Measurements from ENCODE around the gene OSBPL10.

The OSBPL10 gene

GRCh38 chr3:31671976-31672375 lies 309.1 kb downstream of the OSBPL10 start:
- Histone ChIP-seq H3K14ac (ENCODE audit: low read length in 2 of 2) (no peak overlapping the region), H2AK5ac (ENCODE audit: low read length, severe bottlenecking) (no peak overlapping the region), H2AFZ (ENCODE audit: low read depth, low read length) (no peak overlapping the region), H3K9ac (ENCODE audit: low read length) (no peak overlapping the region), H3K18ac (ENCODE audit: low read depth in 1 of 2, low read length in 2 of 2) (no peak overlapping the region), H3K4me2 (ENCODE audit: low read length, poor library complexity, severe bottlenecking) (no peak overlapping the region), H2BK5ac (ENCODE audit: low read depth, low read length, poor library complexity, severe bottlenecking) (no peak overlapping the region), H3K9me3 (ENCODE audit: control insufficient read depth, low read length) (no peaks in the 10 kb centered on the region), H3K4ac (ENCODE audit: low read depth in 1 of 2, low read length in 2 of 2) (no peak overlapping the region), H2BK120ac (ENCODE audit: low read depth, low read length) (no peak overlapping the region), H3K4me1 (ENCODE audit: control insufficient read depth, insufficient read depth, low read depth, low read length) (no peaks in the 10 kb centered on the region), H4K91ac (ENCODE audit: low read length) (no peak overlapping the region), H3K79me1 (replicated peaks; ENCODE audit: low read length, poor library complexity, severe bottlenecking) (peaks cover 8% of the 10 kb centered on the region), H3K27ac (ENCODE audit: low read length, poor library complexity, severe bottlenecking) (no peak overlapping the region), H3K4me3 (ENCODE audit: insufficient read depth in 1 of 2, low read depth in 1 of 2, low read length in 2 of 2) (no peak overlapping the region), H3K36me3 (ENCODE audit: control insufficient read depth in 1 of 2, insufficient read depth in 2 of 2, low read depth in 1 of 2, low read length in 2 of 2) (peaks cover 0 to 10% of the 10 kb centered on the region in 2 experiments), H2BK12ac (ENCODE audit: low read length in 2 of 2) (no peak overlapping the region), H3K27me3 (ENCODE audit: control insufficient read depth in 1 of 2, insufficient read depth in 1 of 2, low read length in 2 of 2) (no peaks in the 10 kb centered on the region), H2BK15ac (ENCODE audit: low read depth, poor library complexity, severe bottlenecking) (no peak overlapping the region), H3K23ac (ENCODE audit: low read length in 2 of 2) (no peak overlapping the region), H4K8ac (ENCODE audit: low read length) (no peak overlapping the region)
- no peak for DNase-seq
- 100% methylated on average over 2 of the region's 6 CpGs for WGBS

- Histone ChIP-seq H2BK5ac (ENCODE audit: low read depth, low read length, poor library complexity, severe bottlenecking) (no peak overlapping the region), H3K9ac (ENCODE audit: low read length) (no peak overlapping the region), H3K4ac (ENCODE audit: low read depth in 1 of 2, low read length in 2 of 2) (no peak overlapping the region), H2BK120ac (ENCODE audit: low read depth, low read length) (no peak overlapping the region), H3K79me1 (replicated peaks; ENCODE audit: low read length, poor library complexity, severe bottlenecking) (peaks cover 8% of the 10 kb centered on the region), H3K27ac (ENCODE audit: low read length, poor library complexity, severe bottlenecking) (no peak overlapping the region), H2BK12ac (ENCODE audit: low read length in 2 of 2) (no peak overlapping the region), H3K4me2 (ENCODE audit: low read length, poor library complexity, severe bottlenecking) (no peak overlapping the region), H3K27me3 (ENCODE audit: control insufficient read depth in 1 of 2, insufficient read depth in 1 of 2, low read length in 2 of 2) (no peaks in the 10 kb centered on the region), H4K8ac (ENCODE audit: low read length) (no peak overlapping the region), H3K23ac (ENCODE audit: low read length in 2 of 2) (no peak overlapping the region), H3K4me1 (ENCODE audit: control insufficient read depth, insufficient read depth, low read depth, low read length) (no peaks in the 10 kb centered on the region), H3K36me3 (ENCODE audit: control insufficient read depth in 1 of 2, insufficient read depth in 2 of 2, low read depth in 1 of 2, low read length in 2 of 2) (peaks cover 0 to 10% of the 10 kb centered on the region in 2 experiments), H2AFZ (ENCODE audit: low read depth, low read length) (no peak overlapping the region), H3K18ac (ENCODE audit: low read depth in 1 of 2, low read length in 2 of 2) (no peak overlapping the region), H2BK15ac (ENCODE audit: low read depth, poor library complexity, severe bottlenecking) (no peak overlapping the region), H3K4me3 (ENCODE audit: insufficient read depth in 1 of 2, low read depth in 1 of 2, low read length in 2 of 2) (no peak overlapping the region), H3K14ac (ENCODE audit: low read length in 2 of 2) (no peak overlapping the region), H4K91ac (ENCODE audit: low read length) (no peak overlapping the region), H3K9me3 (ENCODE audit: control insufficient read depth, low read length) (no peaks in the 10 kb centered on the region), H2AK5ac (ENCODE audit: low read length, severe bottlenecking) (no peak overlapping the region)
- no peak for DNase-seq
- 99% methylated on average over 2 of the region's 2 CpGs for WGBS
Measured at GRCh38 chr3:31671451-31671850, 309.6 kb downstream of the OSBPL10 start.

- Histone ChIP-seq H2BK120ac (ENCODE audit: low read depth, low read length) (no peak overlapping the region), H2BK12ac (ENCODE audit: low read length in 2 of 2) (no peak overlapping the region), H3K4ac (ENCODE audit: low read depth in 1 of 2, low read length in 2 of 2) (no peak overlapping the region)
Measured at GRCh38 chr3:31670722-31671121, 310.3 kb downstream of the OSBPL10 start.

GRCh38 chr3:31670136-31670535 lies 310.9 kb downstream of the OSBPL10 start:
- Histone ChIP-seq H2BK5ac (ENCODE audit: low read depth, low read length, poor library complexity, severe bottlenecking) (no peak overlapping the region), H4K91ac (ENCODE audit: low read length) (no peak overlapping the region), H3K18ac (ENCODE audit: low read depth in 1 of 2, low read length in 2 of 2) (no peak overlapping the region), H3K14ac (ENCODE audit: low read length in 2 of 2) (no peak overlapping the region), H3K27ac (ENCODE audit: low read length, poor library complexity, severe bottlenecking) (no peak overlapping the region), H2BK120ac (ENCODE audit: low read depth, low read length) (no peak overlapping the region), H2BK15ac (ENCODE audit: low read depth, poor library complexity, severe bottlenecking) (no peak overlapping the region), H3K4me3 (ENCODE audit: insufficient read depth in 1 of 2, low read depth in 1 of 2, low read length in 2 of 2) (no peak overlapping the region), H3K9ac (ENCODE audit: low read length) (no peak overlapping the region), H3K4me1 (ENCODE audit: control insufficient read depth, insufficient read depth, low read depth, low read length) (no peaks in the 10 kb centered on the region), H2BK12ac (ENCODE audit: low read length in 2 of 2) (no peak overlapping the region), H2AFZ (ENCODE audit: low read depth, low read length) (no peak overlapping the region), H3K4ac (ENCODE audit: low read depth in 1 of 2, low read length in 2 of 2) (no peak overlapping the region), H2AK5ac (ENCODE audit: low read length, severe bottlenecking) (no peak overlapping the region), H4K8ac (ENCODE audit: low read length) (no peak overlapping the region), H3K4me2 (ENCODE audit: low read length, poor library complexity, severe bottlenecking) (no peak overlapping the region), H3K79me1 (replicated peaks; ENCODE audit: low read length, poor library complexity, severe bottlenecking) (peaks cover 8% of the 10 kb centered on the region), H3K9me3 (ENCODE audit: control insufficient read depth, low read length) (no peaks in the 10 kb centered on the region), H3K27me3 (ENCODE audit: control insufficient read depth in 1 of 2, insufficient read depth in 1 of 2, low read length in 2 of 2) (no peaks in the 10 kb centered on the region), H3K36me3 (ENCODE audit: control insufficient read depth in 1 of 2, insufficient read depth in 2 of 2, low read depth in 1 of 2, low read length in 2 of 2) (peaks cover 0 to 24% of the 10 kb centered on the region in 2 experiments), H3K23ac (ENCODE audit: low read length in 2 of 2) (no peak overlapping the region)
- DNase-seq, result no peak
- WGBS, result no CpG with 5 or more reads among the region's 1 CpG

More at GRCh38 chr3:31670722-31671121, 310.3 kb downstream of the OSBPL10 start:
- DNase-seq, result no peak
- Histone ChIP-seq H2BK15ac (ENCODE audit: low read depth, poor library complexity, severe bottlenecking) (no peak overlapping the region), H3K4me2 (ENCODE audit: low read length, poor library complexity, severe bottlenecking) (no peak overlapping the region), H3K9me3 (ENCODE audit: control insufficient read depth, low read length) (no peaks in the 10 kb centered on the region), H3K79me1 (replicated peaks; ENCODE audit: low read length, poor library complexity, severe bottlenecking) (peaks cover 8% of the 10 kb centered on the region), H4K8ac (ENCODE audit: low read length) (no peak overlapping the region), H2BK5ac (ENCODE audit: low read depth, low read length, poor library complexity, severe bottlenecking) (no peak overlapping the region), H3K9ac (ENCODE audit: low read length) (no peak overlapping the region), H3K27me3 (ENCODE audit: control insufficient read depth in 1 of 2, insufficient read depth in 1 of 2, low read length in 2 of 2) (no peaks in the 10 kb centered on the region), H2AFZ (ENCODE audit: low read depth, low read length) (no peak overlapping the region), H3K27ac (ENCODE audit: low read length, poor library complexity, severe bottlenecking) (no peak overlapping the region), H3K14ac (ENCODE audit: low read length in 2 of 2) (no peak overlapping the region), H3K23ac (ENCODE audit: low read length in 2 of 2) (no peak overlapping the region), H2AK5ac (ENCODE audit: low read length, severe bottlenecking) (no peak overlapping the region), H3K36me3 (ENCODE audit: control insufficient read depth in 1 of 2, insufficient read depth in 2 of 2, low read depth in 1 of 2, low read length in 2 of 2) (peaks cover 0 to 18% of the 10 kb centered on the region in 2 experiments), H3K4me1 (ENCODE audit: control insufficient read depth, insufficient read depth, low read depth, low read length) (no peaks in the 10 kb centered on the region), H4K91ac (ENCODE audit: low read length) (no peak overlapping the region), H3K18ac (ENCODE audit: low read depth in 1 of 2, low read length in 2 of 2) (no peak overlapping the region), H3K4me3 (ENCODE audit: insufficient read depth in 1 of 2, low read depth in 1 of 2, low read length in 2 of 2) (no peak overlapping the region)
- 97% methylated on average over 9 of the region's 9 CpGs for WGBS
